Measurements from ENCODE around the gene CD96.

The CD96 gene

GRCh38 chr3:111568355-111568754, 26.4 kb downstream of the CD96 start:
- DNase-seq = no peak

- DNase-seq = no peak
Observed at GRCh38 chr3:111568911-111569310, 26.9 kb downstream of the CD96 start.

DNA sequence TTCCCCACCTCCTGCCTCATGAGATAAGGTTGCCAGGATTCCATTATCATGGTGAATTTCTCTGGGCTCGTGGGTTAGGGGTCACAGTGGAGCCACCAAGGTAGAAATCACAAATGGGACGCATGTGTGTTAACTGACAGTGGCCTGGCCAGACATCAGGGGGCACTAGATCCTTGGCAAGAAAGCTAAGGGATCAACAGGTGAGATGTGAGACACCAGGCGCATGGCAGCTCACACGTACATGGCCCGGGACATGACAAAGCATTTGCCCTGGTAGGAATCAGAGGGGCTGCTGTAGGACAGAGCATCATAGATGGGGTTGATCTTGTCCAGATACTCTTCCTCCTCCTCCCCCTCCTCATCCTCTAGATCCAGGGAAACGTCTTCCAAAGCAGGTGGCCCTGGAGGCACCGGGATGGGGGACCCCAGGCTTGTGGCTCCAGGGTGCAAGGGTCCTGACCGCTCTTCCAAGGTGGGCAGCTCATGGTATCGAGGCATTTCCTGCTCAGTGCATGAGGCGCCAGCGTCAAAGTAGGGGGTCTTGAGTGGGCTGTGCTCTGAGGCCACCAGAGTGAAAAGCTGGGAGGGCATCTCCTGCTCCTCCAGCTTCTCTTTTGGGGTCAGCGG, 28.5 kb downstream of the CD96 start:
- no peak for DNase-seq

- no peak for DNase-seq
Observed at GRCh38 chr3:111571282-111571681, 29.3 kb downstream of the CD96 start.

DNA sequence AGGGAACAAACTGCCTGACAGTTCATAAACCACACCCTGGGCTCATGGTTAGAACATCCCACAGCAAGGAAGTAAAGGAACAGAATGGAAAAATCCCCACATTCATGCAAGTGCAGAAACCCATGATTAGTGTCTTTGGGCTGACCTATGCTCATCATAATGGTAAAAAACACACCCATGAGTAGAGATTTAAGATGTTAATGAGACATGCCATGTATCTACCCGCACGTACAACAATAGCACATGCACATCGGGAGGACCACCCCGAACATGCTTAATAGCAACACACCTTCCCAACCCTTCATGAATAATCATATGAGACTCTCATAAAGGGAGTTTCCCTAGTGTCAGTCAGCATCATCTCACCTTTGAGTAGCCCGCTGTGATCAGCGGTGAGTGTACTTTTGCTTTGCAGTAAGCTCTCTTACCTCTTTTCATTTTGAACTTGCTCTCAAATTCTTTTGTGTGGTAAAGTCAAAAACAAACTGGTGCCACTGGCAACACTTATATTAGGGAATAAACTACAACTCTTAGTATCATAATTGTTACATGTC, 30.0 kb downstream of the CD96 start:
- DNase-seq = no peak

- no peak for DNase-seq
Observed at GRCh38 chr3:111577113-111577512, 35.1 kb downstream of the CD96 start.

DNA sequence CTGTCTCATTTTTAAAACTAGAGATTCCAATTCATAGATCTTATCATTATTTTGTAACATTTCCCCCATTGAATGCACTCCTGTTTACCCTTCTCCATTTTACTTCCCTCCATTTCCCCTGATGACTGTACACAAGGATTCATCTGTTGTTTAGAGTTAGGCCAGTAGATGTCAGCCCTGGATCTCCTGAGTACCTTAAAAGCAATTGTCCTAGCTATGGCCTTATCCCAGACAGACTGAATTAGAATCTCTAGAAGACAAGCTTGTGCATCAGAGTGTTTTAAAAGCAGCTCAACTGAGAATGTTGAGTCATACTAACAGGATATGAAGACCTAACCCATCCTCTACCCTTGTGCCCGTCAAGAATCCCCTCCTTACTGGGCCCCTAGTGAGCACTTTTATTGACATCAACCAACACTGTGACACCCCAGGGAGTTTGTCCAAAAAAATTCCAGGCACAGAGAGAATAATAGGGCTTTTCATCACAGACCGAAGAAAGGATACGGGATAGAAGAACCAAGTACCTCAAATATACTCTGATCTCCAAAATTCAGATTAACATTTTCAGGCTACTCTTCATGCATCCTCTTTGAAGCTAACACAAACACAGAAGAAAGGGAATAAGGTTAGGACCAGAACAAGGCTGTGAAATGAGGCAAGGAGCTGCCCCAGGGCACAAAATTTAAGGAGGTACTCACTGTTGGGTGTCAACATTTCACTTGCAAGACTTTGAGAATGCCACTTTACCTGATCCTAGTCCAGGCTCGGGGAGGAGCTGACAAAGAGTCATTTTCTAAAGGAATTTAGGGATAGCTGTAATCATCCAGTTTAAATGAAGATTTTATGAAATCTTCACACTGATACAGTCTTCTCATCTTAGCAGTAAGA, 36.0 kb downstream of the CD96 start:
- no peak for DNase-seq

GRCh38 chr3:111578867-111579266, 36.9 kb downstream of the CD96 start:
- DNase-seq = no peak

GRCh38 chr3:111579495-111579894, 37.5 kb downstream of the CD96 start:
- DNase-seq = no peak

GRCh38 chr3:111581403-111582119, 39.6 kb downstream of the CD96 start:
- DNase-seq = no peak

DNA sequence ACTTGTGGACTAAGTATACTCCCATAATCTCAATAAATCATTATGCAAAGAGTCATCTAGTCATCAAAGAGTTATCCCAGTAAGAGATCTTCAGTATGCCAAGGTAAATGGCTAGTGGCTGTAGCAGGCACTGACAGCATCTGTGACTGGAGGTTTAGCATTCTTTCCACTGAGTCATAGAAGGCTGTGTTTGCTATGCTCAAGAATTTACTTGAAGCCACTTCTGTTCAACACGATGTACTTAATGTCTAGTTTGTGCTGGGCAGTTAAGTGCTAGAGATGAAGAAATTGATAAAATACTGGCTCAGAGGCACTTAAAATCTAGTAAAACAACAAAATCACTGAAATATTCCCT, 40.1 kb downstream of the CD96 start:
- no peak for DNase-seq

GRCh38 chr3:111584744-111585143, 42.7 kb downstream of the CD96 start:
- no peak for DNase-seq

GRCh38 chr3:111585217-111585616, 43.2 kb downstream of the CD96 start:
- no peak for DNase-seq

GRCh38 chr3:111588527-111588926, 46.5 kb downstream of the CD96 start:
- no peak for DNase-seq

DNA sequence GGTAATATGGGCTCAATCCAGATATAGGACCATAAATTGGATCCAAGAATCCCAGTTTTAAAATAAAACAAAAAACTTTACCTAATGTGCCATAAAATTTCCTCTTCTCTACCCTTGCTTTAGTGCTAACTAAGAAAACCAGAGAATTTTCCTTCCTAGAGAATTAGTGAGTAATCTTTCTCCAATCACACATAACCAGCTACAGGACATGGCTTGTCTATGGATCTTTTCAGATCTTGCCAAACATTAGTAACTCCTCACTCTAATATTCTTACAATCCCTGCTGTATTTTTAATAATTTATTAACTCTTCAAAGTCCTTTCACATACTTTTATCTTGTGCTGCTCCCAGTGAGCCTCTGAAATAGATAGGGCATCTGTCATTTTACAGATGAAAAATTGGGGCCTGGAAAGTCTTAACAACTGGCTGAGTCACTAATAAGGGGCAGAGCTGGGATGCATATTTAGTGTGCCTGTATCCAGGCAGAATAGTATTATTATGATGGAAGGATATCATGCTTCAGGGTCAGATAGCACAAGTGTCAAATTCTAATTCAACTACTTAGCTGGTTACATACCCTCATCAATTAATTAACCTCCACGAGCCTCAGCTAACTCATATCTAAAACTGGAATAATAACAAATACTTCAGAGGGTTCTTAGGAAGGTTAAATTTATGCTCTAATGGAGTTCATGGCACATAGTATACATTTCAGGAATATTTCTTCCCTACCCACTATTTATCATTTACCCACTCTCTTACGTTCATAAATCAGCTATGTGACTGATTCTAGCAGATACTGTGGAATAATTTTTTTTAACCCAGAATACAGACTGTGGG, 47.5 kb downstream of the CD96 start:
- DNase-seq = no peak

DNA sequence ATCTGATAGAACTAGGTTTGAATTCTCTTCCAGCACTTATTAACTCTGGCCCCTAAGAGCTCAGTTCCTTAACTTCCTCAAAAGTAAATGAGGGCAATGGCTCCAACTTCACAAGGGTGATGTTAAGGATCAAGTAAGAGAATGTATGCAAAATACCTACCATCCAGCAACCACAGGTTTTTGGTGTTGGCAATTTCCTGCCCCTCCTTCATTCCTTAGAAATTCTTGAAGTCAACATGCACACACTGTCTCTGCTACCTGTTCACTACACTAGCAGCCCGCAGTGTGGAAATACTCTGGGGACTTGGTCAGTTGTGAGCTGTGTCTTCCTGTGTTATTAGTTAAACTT, 48.1 kb downstream of the CD96 start:
- no peak for DNase-seq

- no peak for DNase-seq
Observed at GRCh38 chr3:111591555-111591954, 49.6 kb downstream of the CD96 start.

- DNase-seq = no peak
Observed at GRCh38 chr3:111592143-111592542, 50.1 kb downstream of the CD96 start.

- DNase-seq = no peak
Observed at GRCh38 chr3:111592936-111593335, 50.9 kb downstream of the CD96 start.

DNA sequence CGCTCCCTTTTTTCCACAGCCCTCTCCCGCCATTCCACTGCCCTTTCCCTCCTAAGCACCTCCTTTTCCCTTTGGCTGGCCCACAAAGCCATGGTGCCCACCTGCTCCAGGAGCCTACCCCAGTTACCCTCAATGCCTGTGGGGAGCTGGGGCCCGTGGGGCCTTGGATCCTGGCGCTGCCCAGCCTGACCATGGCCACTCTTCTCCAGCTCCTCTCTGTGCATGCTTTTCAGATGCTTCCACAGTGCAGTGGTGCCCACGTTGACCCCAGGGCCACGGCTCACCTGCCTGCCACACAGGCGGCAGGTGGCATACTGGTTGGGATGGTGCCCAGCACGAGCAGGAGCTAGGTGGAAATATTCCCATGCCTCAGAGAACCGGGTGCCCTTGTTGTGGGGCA, 51.7 kb downstream of the CD96 start:
- no peak for DNase-seq

DNA sequence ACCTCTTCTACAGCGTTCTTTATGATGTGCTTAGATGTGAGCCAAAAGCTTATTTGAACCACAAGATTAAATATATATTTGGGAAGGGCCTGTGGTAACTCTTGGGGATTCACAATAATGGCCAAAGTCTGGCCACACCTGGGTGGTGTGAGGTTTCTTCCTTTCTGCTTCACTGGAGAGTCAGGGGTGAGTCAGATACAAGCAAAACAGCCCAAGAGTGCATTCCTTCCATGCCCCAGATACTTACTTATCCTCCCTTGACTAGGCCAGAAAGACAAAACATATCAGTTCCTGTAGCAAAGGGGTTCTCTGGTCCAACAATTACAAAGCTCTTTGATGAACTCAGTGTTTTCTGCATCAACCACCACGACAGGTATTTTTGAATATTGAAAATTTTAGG, 52.2 kb downstream of the CD96 start:
- no peak for DNase-seq

GRCh38 chr3:111594781-111595180, 52.8 kb downstream of the CD96 start:
- DNase-seq = no peak

DNA sequence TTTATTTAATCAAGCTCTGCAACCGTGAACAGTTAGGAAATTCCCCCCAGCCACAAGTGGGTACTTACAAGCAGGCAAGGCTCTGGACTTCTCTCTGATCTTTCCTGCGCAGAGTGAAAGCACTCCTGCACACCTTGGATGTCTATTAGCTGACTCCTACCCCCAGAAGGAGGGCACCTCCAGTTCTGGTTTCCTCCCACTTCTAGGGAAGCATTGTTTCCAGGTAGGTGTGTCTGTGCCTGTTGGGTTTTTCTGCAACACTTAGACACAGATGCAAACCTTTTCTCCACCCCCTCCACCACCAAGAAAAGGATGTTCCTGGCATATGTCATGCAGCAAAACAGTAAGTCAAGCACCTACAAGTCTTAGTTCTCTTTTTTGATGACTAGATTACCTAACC, 53.2 kb downstream of the CD96 start, which contains the start of gene ZBED2:
Gene ZBED2 (minus strand): TSS at position 115 of the 400 bp plus-strand sequence. CDS start 1,145 bp downstream, outside the sequence.
- DNase-seq = no peak

Data from NCI-H187 treated with DMSO at 0.1 percent for 48 hours (cell line).